Right atrium auricular region (tissue), 2 donors: Measurements from ENCODE around the gene SAMD4A. TPM values are rescaled to one million over a fixed set of nuclear protein-coding genes. Genes with fewer than 3 reads are reported as not detected.
A peak's percentile ranks its signal among the peaks of the same experiment; 100 is the strongest.

Source experiments
- DNase-seq: peaks from one replicate; pipeline ENCODE4 v3.0.0-alpha.2; 2019; ENCODE audit warnings: low spot score
- H3K27ac ChIP-seq, 2 donors: fragments of 200-600 bp; sonication (generic); 1 replicate in 1 of 2; 2 replicates in 1 of 2; pipeline ENCODE4 v1.5.1; 2016 to 2019
- H3K27me3 ChIP-seq, 2 donors: fragments of 200-600 bp; sonication (generic); one replicate each; pipeline versions ENCODE4 v1.5.1 to v1.6.0; 2017 to 2019
- H3K36me3 ChIP-seq: fragments of 200-600 bp; sonication (generic); one replicate; pipeline ENCODE4 v1.5.1; 2016
- H3K4me1 ChIP-seq, 2 donors: fragments of 200-600 bp; sonication (generic); one replicate each; pipeline versions ENCODE4 v1.5.1 to v1.6.0; 2017 to 2019
- H3K4me3 ChIP-seq, 2 donors: fragments of 200-600 bp; sonication (generic); 1 replicate in 1 of 2; 2 replicates in 1 of 2; pipeline ENCODE4 v1.5.1; 2017 to 2019; ENCODE audit warnings: mild to moderate bottlenecking in 1 of 2, moderate library complexity in 1 of 2
- H3K9me3 ChIP-seq, 2 donors: fragments of 200-600 bp; sonication (generic); one replicate each; pipeline ENCODE4 v1.5.1; 2019
- total RNA-seq, 2 donors: library from RNA; depleted of rRNA; stranded (reverse); fragments of >200 nt; gene quantifications; one replicate each; pipeline ENCODE4 v1.1.0, GENCODE V29; 2016
- TF ChIP-seq, protein P1 (sequence below), 2 donors: fragments of 200-600 bp; sonication (generic); IDR thresholded peaks; one replicate each; pipeline ENCODE4 v1.5.1; 2019; ENCODE audit warnings: antibody characterized with exemption in 2 of 2

Gene SAMD4A
- total RNA-seq, 2 donors from 2014 or later = 74.5 to 102 TPM

DNA sequence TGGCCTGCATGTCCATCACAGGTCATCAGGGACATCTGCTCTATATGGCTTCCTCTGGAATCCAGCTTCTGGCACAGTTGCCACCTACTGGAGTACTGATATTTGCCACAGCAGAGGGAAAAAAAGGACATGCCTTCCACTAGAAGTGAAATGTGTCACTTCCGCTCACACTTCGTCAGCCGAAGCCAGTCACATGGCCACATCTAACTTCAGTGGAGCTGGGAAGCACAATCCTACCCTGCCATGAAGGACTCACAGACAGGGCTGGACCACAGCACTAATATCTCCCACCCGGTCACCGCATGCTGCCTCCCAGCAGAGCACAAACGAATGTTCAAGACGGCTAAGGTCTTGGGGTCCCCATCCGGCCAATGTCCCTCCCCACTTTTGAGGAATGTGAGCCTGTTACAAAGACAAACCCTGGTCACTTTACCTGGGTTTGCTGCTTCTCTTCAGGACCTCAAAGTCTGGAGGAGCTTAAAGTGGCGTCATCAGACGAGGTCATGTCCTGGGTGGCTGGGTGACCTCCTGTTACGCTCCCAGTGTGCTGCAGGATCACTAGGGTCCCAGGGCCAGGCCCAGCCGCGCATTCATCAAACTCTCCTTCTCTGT, 237.1 kb downstream of the SAMD4A start:
- no peak overlapping the region for H3K27ac ChIP-seq
- H3K27me3 ChIP-seq = no peaks in the 10 kb centered on the region
- H3K4me3 ChIP-seq = no peak overlapping the region
- TF ChIP-seq, protein P1, sequence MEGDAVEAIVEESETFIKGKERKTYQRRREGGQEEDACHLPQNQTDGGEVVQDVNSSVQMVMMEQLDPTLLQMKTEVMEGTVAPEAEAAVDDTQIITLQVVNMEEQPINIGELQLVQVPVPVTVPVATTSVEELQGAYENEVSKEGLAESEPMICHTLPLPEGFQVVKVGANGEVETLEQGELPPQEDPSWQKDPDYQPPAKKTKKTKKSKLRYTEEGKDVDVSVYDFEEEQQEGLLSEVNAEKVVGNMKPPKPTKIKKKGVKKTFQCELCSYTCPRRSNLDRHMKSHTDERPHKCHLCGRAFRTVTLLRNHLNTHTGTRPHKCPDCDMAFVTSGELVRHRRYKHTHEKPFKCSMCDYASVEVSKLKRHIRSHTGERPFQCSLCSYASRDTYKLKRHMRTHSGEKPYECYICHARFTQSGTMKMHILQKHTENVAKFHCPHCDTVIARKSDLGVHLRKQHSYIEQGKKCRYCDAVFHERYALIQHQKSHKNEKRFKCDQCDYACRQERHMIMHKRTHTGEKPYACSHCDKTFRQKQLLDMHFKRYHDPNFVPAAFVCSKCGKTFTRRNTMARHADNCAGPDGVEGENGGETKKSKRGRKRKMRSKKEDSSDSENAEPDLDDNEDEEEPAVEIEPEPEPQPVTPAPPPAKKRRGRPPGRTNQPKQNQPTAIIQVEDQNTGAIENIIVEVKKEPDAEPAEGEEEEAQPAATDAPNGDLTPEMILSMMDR (IDR thresholded peaks at IDR 0.05) = no peak
- DNase-seq = no peak
- no peaks in the 10 kb centered on the region for H3K9me3 ChIP-seq
- peaks cover 0 to 12% of the 10 kb centered on the region in 2 donors for H3K4me1 ChIP-seq
- no peaks in the 10 kb centered on the region for H3K36me3 ChIP-seq

DNA sequence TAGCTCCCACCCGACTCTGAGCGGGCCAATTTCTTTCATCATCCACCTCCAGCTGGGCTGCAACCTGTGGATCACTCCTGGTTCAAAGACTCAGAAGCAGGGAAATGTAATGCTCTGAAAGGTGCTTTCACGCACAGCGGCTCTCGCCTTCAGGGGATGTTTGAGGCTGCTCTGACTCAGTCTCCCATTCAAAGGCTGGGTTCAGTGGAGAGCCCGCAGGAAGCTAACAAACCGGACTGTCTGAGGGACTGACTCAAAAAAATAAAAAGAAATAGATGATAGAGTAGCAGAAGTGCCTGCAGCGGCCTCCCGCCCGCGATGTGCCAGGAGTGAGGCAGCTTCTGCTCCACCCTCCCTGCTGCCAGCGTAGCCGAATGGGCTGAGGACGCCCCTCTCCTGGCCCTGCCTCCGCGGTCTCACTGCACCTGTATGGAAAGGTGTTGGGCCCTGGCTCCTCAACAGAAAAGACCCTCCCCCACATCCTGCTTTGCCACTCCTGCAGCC, 237.7 kb downstream of the SAMD4A start:
- Histone ChIP-seq H3K9me3 (no peaks in the 10 kb centered on the region), H3K4me3 (no peak overlapping the region), H3K27me3 (no peaks in the 10 kb centered on the region), H3K27ac (no peak overlapping the region), H3K4me1 (peaks cover 0 to 12% of the 10 kb centered on the region in 2 donors), H3K36me3 (no peaks in the 10 kb centered on the region)
- DNase-seq = peak; percentile 54
- TF ChIP-seq, protein P1 (IDR thresholded peaks at IDR 0.05) = no peak

DNA sequence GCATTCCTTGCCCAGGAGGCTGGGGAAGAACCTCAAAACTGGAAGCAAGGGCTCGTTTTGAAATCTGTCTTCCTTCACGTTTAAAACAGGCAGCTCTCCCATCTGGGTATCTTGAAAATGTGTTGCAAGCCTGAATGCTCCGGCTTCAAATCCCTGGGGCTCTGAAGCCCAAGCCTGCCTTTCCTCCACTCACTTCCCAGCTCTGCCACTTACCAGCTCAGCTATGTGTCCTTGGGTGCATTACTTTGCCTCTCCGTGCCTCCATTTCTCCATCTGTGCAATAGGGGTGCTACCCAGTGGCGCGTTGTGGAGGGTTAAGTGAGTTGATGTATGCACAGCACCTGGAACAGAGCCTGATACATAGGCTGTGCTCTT, 238.1 kb downstream of the SAMD4A start:
- H3K4me1 ChIP-seq = peaks cover 0 to 12% of the 10 kb centered on the region in 2 donors
- H3K9me3 ChIP-seq = no peaks in the 10 kb centered on the region
- TF ChIP-seq, protein P1 (IDR thresholded peaks at IDR 0.05) = no peak
- peak; percentile 57 for DNase-seq
- H3K4me3 ChIP-seq = no peak overlapping the region
- no peaks in the 10 kb centered on the region for H3K36me3 ChIP-seq
- no peaks in the 10 kb centered on the region for H3K27me3 ChIP-seq
- H3K27ac ChIP-seq = no peak overlapping the region

DNA sequence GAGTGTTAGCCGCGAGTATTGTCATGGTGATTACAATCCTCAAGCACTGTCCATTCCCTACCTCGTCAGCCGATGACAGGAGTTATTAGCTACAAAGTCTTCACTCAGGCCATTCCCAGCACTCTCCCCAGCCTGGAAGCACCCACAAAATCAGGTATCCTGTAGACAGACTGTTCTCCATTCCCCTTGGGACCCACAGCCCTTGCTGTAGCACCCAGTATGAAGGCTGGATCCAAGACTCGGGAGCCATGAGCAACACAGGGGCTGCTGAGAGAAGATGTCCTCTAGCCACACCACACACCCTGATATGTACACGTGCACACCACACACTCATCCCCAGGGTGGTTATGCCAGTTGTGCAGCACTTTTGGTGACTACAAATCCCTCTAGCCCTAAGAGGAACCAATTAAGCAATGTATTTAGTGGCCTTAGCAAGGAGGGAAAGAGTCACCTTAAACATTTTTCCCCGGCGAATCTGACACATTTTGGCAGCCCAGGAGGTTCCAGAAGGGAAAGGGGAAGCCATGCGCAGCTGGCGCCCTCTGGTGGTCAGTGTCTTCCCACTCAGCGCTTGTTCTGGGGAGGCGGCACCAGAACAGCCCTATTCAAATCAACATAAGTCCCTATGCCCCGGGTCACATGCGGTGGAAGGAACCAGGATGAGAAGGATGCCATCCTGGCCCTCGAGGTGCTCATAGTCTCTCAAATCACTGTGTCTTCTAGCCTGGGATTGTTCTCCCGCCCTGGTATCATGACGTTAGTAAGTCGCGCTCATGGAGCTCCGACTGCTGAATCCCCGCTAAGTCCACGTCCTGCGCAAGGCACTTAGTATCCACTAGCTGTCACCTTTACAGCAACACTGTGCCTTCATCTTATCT, 238.8 kb downstream of the SAMD4A start:
- Histone ChIP-seq H3K4me3 (peak overlapping the region in 1 of 2 donors; percentile 19), H3K9me3 (no peaks in the 10 kb centered on the region), H3K4me1 (peaks cover 0 to 12% of the 10 kb centered on the region in 2 donors), H3K27ac (no peak overlapping the region), H3K27me3 (no peaks in the 10 kb centered on the region), H3K36me3 (no peaks in the 10 kb centered on the region)
- TF ChIP-seq, protein P1 (IDR thresholded peaks at IDR 0.05) = peak; percentile 91 to 96
- peak; percentile 92 for DNase-seq

DNA sequence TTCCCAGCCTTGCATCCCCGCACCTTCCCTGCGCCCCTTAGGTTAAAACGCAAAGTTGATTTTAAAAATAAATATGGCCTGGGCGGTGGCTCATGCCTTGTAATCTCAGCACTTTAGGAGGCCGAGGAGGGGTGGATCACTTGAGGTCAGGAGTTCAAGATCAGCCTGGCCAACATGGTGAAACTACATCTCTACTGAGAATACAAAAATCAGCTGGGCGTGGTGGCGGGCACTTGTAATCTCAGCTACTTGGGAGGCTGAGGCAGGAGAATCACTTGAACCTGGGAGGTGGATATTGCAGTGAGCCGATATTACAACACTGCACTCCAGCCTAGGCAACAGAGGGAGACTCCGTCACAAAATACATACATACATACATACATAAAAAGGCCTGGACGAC, 239.7 kb downstream of the SAMD4A start:
- H3K27me3 ChIP-seq = no peaks in the 10 kb centered on the region
- no peaks in the 10 kb centered on the region for H3K36me3 ChIP-seq
- DNase-seq = no peak
- no peaks in the 10 kb centered on the region for H3K9me3 ChIP-seq
- peaks cover 0 to 12% of the 10 kb centered on the region in 2 donors for H3K4me1 ChIP-seq
- H3K4me3 ChIP-seq = no peak overlapping the region
- no peak overlapping the region for H3K27ac ChIP-seq
- TF ChIP-seq, protein P1 (IDR thresholded peaks at IDR 0.05) = no peak
